Measurements from ENCODE around the gene FBLN5. TPM values are rescaled to one million over a fixed set of nuclear protein-coding genes. Genes with fewer than 3 reads are reported as not detected.

Gene FBLN5
- total RNA-seq, result 2.0 and 2.6 TPM in 2 replicates

- intact Hi-C loops (cut with micrococcal nuclease), result no loop called here
These were observed at the start of gene FBLN5 for GRCh38 chr14:91947475-91948184. Gene FBLN5, minus strand, starts transcription at chr14:91947694. Its CDS starts 465 bp downstream, at chr14:91947229.

- intact Hi-C loops (cut with micrococcal nuclease), result loop anchor here (5.0 kb wide), 2 partner anchors 110 to 345 kb away; partner anchors contain the start of gene ATXN3
These were observed 49.5 kb upstream of the FBLN5 start for GRCh38 chr14:91996948-91997371.

DNA sequence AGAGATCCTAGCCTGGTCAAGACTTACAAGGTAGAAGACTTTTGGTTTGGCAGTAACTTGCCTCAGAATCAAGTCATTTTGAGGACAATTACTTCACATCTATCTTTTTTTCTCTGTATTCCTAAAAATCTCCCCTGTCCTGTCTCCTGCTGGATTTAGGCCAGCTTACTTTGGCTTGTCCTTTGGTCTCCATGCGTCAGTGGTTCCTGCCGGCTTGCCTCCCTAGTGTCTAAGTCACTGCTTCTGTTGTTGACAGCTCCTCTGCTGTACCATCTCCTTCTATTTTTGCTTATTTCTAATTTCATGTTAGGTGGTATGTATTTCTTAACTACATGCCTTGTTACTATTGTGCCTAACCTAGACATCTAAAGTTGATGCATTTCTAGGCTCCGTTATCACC lies 39.7 kb upstream of the FBLN5 start:
- intact Hi-C loops (cut with micrococcal nuclease), result no loop called here

- intact Hi-C loops (cut with micrococcal nuclease), result no loop called here
These were observed 38.2 kb upstream of the FBLN5 start for GRCh38 chr14:91985521-91986255.

GRCh38 chr14:91985008-91985407 lies 37.5 kb upstream of the FBLN5 start:
- intact Hi-C loops (cut with micrococcal nuclease), result no loop called here

DNA sequence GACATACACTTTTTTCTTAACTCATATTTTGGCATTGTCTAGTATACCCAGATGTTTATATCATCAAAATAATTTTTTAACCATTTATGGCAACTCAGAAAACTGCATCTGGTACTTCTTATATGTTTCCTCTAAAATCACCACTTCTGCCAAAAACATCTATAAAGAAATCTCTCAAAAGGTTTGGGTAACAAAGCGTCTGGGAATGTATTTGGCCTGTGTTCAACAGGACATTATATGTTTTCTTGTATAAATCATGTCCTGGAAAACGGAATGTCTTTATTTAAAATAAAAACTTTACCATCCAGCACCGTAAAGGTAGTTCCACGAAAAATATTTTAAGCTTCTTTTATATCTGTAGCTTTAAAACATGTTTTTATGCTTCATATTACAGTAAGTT lies 36.1 kb upstream of the FBLN5 start:
- intact Hi-C loops (cut with micrococcal nuclease), result no loop called here

DNA sequence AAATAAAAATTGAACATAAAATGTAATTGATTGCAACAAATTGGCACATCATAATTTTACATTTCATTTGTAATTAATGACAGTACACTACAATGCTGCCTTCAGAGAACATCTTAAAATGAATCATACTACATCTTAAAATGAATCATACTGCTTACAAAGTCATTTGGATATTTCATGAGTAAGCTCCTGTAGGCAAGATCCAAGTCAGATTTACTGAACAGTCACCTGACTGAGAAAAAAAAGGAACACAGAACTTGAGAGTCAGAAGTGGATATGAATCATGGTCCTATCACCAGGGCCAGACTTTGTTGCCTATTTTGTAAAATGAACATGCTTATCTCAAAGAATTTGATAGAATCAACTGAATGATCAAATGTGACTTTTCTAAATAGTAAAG lies 32.7 kb upstream of the FBLN5 start:
- intact Hi-C loops (cut with micrococcal nuclease), result no loop called here

DNA sequence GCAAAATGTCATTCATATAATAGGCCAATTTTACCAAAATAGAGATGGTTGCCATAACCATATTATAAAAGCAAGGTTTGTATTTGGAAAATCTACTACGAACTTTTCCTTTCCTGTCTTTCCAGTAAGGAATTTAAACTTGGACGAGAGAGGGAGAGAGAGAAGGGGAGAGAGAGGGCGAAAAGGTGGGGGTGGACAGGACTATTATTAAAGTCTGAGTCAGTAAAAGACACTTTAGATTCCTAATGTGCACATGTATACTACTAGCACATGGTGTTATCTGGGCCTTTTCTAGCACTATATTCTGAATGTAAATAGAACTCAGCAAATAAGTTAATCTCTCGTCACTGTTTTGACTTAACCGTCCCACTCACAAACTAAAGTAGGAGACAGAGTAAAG lies 30.4 kb upstream of the FBLN5 start:
- intact Hi-C loops (cut with micrococcal nuclease), result no loop called here

DNA sequence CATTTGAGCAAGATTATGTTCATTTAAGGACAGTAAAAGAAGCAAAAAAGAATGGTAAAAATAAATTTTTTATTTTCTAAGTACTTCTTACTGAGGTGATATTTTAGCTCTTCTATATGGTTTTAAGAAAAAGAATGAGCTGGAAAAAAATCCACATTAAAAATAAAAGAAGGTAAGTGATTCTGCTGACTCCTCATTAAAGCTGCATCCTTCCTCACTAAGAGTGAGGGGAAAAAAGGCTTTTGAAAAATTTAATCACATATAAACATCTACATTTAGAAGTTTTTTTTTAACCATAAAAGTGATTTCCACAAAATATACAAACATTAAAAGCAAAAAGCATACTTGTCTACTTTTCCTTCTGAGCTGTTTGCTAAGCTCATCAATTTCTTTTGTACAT lies 28.3 kb upstream of the FBLN5 start:
- intact Hi-C loops (cut with micrococcal nuclease), result no loop called here

DNA sequence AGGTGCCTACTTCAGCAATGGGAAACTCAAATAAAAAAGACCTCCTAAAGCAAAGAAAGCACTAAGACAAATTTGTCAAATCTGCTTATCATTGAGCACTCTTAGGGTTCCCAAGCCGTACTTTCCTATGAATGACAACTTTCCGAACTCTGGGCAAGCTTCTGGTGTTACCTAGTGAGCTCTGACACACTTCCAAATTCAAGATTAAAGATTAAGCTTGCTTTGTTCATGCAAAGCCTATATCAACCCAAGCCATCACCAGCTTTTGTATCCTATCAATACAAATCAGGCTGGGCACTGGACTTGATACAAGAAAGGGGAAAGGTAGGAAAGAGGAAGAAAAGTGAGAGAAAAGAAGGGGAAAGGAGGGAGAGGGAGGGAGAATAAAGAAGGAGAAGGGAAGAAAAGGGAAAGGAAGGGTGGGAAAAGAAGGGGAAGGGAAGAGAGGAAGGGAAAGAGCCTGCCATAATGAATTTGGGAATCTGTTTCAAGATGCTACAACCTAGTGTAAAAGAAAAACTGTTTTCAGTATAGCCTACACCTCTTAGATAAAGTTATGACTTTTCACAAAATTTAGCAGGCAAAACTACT lies 23.8 kb upstream of the FBLN5 start:
- intact Hi-C loops (cut with micrococcal nuclease), result no loop called here

- intact Hi-C loops (cut with micrococcal nuclease), result no loop called here
These were observed 20.8 kb upstream of the FBLN5 start for GRCh38 chr14:91968280-91968679.

GRCh38 chr14:91964724-91965123 lies 17.2 kb upstream of the FBLN5 start:
- intact Hi-C loops (cut with micrococcal nuclease), result no loop called here

DNA sequence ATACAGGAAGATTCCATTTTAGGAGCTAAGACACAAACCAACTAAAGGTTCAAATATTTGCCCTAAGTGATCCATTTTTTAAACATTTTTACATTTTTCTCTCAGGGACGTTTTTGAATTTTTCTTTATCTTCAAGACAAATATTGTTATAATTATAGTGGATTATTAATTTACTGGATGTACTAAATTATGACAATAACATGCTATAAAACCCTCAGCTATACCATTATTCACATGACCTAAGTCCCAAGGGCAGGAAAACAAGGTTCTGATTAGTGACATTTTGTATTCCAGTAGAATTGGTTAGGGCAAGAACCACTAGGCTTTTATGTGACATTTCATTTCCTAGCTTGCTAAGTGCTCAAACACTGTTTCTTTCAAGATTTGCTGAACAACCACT lies 16.5 kb upstream of the FBLN5 start:
- intact Hi-C loops (cut with micrococcal nuclease), result no loop called here

- intact Hi-C loops (cut with micrococcal nuclease), result no loop called here
These were observed 16.0 kb upstream of the FBLN5 start for GRCh38 chr14:91963465-91963864.

- intact Hi-C loops (cut with micrococcal nuclease), result no loop called here
These were observed 14.1 kb upstream of the FBLN5 start for GRCh38 chr14:91961297-91962220.

- intact Hi-C loops (cut with micrococcal nuclease), result no loop called here
These were observed 10.4 kb upstream of the FBLN5 start for GRCh38 chr14:91957876-91958313.

DNA sequence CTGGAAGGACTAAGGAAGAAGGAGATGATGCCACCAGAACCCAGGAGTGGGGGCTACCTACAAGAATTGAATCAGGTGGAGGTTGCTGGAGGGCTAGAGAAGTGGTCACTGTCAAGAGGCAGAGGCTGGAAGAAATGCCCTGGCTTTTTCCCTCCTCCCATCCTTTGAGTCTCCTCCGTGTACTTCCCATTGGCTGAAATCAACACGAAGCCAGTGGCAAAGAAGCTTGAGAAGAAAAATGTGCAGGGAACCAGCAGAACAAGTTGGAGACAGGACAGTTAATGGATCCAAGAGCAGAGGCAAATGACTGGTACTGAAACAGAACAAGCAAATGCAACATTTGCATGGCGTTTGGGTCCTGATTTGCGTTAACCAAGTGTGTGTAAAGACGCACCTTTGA lies 9.1 kb upstream of the FBLN5 start:
- intact Hi-C loops (cut with micrococcal nuclease), result no loop called here

GRCh38 chr14:91955168-91955567 lies 7.7 kb upstream of the FBLN5 start:
- intact Hi-C loops (cut with micrococcal nuclease), result no loop called here

- intact Hi-C loops (cut with micrococcal nuclease), result loop anchor here (2.0 kb wide), 1 partner anchor 51 kb away; no protein-coding TSS in a partner anchor
These were observed 5.9 kb upstream of the FBLN5 start for GRCh38 chr14:91953170-91953985.
